ENCODE results near the gene SLC6A19.

Gene SLC6A19

DNA sequence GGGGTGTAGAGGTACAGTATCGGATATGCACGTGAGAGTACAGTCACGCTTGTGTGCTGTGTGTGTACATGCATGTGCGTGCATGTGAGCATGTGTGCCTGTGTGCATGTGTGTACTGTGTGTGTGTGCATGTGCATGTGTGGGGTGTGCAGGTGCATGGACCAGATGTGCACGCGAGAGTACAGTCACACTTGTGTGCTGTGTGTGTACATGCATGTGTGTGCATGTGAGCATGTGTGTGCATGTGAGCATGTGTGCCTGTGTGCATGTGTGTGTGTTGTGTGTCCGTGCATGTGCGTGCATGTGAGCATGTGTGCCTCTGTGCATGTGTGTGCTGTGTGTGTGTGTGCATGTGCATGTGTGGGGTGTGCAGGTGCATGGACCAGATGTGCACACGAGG lies 10.3 kb downstream of the SLC6A19 start:
- DNase-seq, result no peak

DNA sequence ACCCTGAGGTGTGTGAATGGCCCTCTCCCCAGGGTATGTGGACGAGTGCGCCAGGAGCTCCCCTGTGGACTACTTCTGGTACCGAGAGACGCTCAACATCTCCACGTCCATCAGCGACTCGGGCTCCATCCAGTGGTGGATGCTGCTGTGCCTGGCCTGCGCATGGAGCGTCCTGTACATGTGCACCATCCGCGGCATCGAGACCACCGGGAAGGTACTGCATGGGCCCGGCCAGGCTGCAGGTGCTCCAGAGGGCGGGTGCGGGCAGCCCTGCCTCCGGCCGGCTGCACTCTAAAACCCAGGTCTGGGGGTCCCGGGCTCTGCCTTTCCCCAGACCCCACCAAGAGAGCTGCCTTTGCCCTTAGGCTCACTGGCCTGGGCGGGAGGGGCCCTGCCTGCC lies 10.9 kb downstream of the SLC6A19 start:
- DNase-seq, result no peak

DNA sequence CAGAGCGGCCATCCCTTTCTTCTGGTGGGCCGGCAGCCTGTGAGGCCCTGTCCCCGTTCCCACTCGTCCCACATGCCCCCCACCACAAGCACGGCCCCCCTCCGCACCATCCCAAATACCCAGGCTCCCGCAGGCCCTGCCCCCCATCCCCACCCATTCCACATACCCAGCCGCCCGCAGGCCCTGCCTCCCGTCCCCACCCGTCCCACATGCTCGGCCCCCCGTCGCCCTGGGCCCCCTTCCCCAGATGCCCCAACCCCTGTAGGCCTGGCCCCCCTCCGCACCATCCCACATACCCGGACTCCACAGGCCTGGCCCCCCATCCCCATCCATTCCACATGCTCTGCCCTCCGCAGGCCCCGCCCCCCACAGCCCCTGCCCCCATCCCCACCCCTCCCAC lies 11.5 kb downstream of the SLC6A19 start:
- no peak for DNase-seq

DNA sequence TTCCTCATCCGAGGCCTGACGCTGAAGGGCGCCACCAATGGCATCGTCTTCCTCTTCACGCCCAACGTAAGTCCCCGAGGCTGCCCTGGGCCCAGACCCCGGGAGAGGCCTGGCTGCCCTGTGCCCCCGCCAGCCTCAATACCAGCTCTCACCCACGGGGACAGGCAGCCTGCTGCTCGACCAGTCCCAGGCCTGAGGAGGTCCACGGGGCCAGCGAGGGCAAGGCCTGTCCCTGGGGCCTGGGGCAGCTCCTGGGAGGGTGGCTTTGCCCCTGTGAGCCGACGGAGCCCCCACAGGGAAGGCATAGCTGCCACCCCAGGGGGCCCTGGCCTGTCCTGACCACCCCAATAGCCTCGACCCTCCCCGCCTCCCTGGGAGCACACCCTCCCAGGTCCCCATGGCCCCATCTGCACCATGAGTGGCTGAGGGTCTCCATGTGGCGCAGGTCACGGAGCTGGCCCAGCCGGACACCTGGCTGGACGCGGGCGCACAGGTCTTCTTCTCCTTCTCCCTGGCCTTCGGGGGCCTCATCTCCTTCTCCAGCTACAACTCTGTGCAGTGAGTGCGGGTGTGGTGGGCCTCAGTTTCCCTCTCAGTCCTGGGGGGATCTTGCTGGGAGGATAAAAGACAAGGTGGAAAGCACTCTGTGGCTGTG lies 12.2 kb downstream of the SLC6A19 start:
- no peak for DNase-seq

GRCh38 chr5:1214163-1214935 lies 13.0 kb downstream of the SLC6A19 start:
- no peak for DNase-seq

DNA sequence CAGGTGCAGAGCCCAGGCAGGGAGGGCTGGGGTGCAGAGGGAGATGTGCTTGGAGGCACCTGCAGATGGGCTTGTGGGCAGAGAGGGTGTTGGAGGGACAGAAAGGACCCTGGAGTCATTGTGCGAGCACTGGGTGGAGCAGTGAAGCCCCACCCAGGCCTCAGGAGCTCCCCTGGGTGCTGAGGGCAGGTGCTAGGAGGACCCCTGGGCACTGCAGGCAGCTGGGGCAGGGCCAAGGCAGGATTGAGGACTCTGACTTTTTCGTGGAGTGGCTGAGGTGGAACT lies 13.5 kb downstream of the SLC6A19 start:
- DNase-seq, result no peak

GRCh38 chr5:1215320-1216096 lies 14.1 kb downstream of the SLC6A19 start:
- no peak for DNase-seq

- DNase-seq, result no peak
These were observed 15.0 kb downstream of the SLC6A19 start for GRCh38 chr5:1216211-1216917.

GRCh38 chr5:1216918-1217295 lies 15.5 kb downstream of the SLC6A19 start:
- DNase-seq, result no peak

- DNase-seq, result no peak
These were observed 16.3 kb downstream of the SLC6A19 start for GRCh38 chr5:1217596-1218206.

- no peak for DNase-seq
These were observed 17.1 kb downstream of the SLC6A19 start for GRCh38 chr5:1218351-1219080.

GRCh38 chr5:1219098-1219767 lies 17.8 kb downstream of the SLC6A19 start:
- no peak for DNase-seq

GRCh38 chr5:1219768-1220100 lies 18.3 kb downstream of the SLC6A19 start:
- no peak for DNase-seq

DNA sequence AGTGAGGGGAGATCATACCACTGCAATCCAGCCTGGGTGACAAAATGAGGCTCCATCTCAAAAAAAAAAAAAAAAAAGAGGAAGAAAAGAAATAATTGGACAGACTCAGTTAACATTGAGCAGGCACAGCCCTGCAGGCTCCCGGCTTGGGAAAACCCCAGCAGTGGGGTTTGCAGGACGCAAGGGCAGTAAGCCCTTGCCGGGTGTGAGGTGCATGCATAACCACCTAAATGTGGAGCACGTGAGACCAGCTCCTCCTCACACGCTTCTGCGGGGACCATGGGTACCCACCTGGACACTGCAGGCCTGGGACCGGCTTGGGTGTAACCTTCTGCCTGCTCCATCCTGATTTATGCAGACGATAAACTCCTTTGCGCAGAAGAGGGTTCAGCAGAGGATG lies 19.0 kb downstream of the SLC6A19 start:
- no peak for DNase-seq

DNA sequence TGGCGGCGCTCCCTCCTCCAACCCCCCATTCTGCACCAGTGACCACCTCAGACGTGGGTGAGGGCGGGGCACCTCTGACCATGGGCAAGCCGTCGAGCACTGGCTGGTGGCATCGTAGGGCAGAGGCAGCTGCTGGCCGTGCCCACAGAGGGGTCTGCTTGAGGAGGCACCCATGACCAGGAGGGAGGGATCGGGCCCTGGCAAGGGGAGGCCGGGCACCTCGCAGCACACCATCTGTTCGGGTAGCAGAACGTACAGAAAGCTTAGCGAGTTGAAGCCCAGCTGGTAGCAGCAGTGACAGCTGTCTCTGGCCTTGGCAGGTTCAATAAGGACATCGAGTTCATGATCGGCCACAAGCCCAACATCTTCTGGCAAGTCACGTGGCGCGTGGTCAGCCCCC lies 19.4 kb downstream of the SLC6A19 start:
- DNase-seq, result no peak

DNA sequence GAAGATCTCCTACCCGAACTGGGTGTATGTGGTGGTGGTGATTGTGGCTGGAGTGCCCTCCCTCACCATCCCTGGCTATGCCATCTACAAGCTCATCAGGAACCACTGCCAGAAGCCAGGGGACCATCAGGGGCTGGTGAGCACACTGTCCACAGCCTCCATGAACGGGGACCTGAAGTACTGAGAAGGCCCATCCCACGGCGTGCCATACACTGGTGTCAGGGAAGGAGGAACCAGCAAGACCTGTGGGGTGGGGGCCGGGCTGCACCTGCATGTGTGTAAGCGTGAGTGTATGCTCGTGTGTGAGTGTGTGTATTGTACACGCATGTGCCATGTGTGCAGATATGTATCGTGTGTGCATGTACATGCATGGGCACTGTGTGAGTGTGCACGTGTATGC lies 20.3 kb downstream of the SLC6A19 start:
- no peak for DNase-seq

GRCh38 chr5:1222147-1222546 lies 20.8 kb downstream of the SLC6A19 start:
- no peak for DNase-seq

DNA sequence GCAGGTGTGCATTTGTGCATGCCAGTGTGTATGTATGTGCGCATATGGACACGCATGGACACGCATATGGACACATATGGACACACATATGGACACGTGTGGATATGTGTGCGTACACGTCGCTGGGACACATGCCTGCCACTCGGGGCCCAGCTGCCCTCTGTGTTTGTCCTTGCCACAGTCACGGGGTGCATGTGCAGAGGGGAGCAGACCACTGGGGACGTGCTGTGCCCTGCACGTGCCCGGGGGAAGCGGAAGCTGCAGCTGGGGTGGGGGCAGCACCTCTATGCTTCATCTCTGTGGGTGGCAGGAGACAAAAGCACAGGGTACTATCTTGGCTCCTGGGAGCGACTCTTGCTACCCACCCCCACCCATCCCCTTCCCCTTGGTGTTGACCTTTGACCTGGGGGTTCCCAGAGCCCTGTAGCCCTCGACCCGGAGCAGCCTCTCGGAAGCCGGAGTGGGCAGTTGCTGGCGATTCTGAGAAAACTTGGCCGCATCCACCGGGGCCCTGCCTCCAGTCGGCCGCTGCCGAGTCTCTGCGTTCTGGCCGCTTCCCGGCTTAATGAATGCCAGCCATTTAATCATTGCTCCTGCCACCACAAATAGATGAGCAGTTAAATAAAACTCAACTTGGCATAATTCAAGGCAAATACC lies 21.4 kb downstream of the SLC6A19 start:
- no peak for DNase-seq

GRCh38 chr5:1223278-1223670 lies 21.9 kb downstream of the SLC6A19 start:
- DNase-seq, result no peak

DNA sequence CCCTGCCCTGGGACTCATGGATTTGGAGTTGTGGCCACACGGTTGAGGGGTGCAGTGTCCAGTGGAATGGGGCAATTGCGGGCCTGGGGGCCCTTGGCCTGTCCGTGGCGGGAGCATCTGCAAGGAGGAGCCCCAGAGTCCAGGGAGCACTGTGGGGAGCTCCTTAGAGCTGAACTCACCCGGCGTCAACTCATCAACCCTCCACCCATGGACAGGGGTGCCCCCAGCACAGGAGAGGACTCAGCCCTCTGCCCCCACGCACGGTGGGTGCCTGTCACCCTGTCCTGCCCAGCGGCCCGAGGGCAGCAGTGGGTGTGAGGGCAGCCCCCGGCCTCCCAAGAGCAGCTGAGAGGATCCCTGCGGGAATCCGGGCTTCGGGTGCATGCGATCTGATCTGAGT lies 23.2 kb downstream of the SLC6A19 start:
- DNase-seq, result no peak

DNA sequence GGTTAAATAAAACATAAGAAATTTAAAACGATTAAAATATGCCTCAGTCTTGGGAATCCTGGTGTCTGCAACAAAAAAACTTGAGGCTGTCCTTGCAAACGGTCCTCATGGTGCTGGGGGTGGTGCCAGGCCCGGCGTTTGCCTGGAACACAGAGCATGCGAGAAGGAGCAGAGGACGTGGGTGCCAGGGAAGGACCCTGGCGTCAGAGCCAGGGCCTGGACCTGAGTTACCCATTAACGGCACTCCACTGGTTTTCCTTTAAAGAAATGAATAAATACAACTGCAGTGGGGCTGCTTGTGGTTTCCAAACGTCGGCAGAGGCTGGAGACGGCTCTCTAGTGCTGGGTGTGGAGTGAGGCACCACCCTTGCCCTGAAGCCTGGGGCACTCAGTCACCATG lies 23.7 kb downstream of the SLC6A19 start, which contains the start of gene SLC6A18:
Gene SLC6A18 (plus strand): TSS at position 301 of the 400 bp plus-strand sequence. CDS start 97 bp downstream, at position 398.
- DNase-seq, result no peak

All from T-helper 9 cell (primary cell).